ENCODE data around the gene DDX43.

GRCh38 chr6:73363537-73363875 lies 31.1 kb upstream of the DDX43 start:
- TF ChIP-seq POLR2A (IDR thresholded peaks at IDR 0.05; ENCODE audit: low read depth, low read length) = no peak
- no peak for TF ChIP-seq POLR2AphosphoS5 (IDR thresholded peaks at IDR 0.05; ENCODE audit: low read depth, low read length)
- no peak for TF ChIP-seq PAX5 (IDR thresholded peaks at IDR 0.05; ENCODE audit: insufficient read depth, low read length, severe bottlenecking)
- TF ChIP-seq POU2F2 (IDR thresholded peaks at IDR 0.05; ENCODE audit: low read depth, low read length) = no peak
